Upper lobe of left lung (tissue), 4 donors: ENCODE data around the gene CNNM3.

Source experiments
- CTCF ChIP-seq, 6 experiments: fragments of 450-650 bp in 4 of 6; fragments of 200-600 bp in 2 of 6; sonication (generic) in 2 of 6; IDR thresholded peaks; one replicate each; pipeline ENCODE4 v1.5.1; 2016 to 2019; ENCODE audit warnings: antibody characterized with exemption in 6 of 6
- POLR2A ChIP-seq, 4 donors: fragments of 450-650 bp; IDR thresholded peaks; one replicate each; pipeline ENCODE4 v1.5.1; 2016 to 2017; ENCODE audit warnings: antibody characterized with exemption in 4 of 4, mild to moderate bottlenecking in 2 of 4

DNA sequence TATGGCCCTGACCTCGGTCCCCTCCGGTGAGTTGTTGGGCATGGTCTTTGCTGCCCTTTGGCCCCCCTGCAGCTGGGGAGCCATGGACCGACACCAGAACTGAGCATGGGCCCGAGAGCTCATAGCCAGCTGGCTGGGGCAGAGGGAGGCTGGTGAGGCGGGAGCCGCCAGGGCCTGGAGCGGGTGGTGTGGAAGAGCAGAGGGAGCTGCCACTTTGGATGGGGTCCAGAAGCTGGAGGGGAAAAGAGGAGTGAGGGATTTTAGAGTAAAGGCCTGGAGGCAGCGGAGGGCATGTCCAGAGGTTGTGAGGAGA lies 16.5 kb upstream of the CNNM3 start:
- no peak for TF ChIP-seq CTCF (IDR thresholded peaks at IDR 0.05)
- TF ChIP-seq POLR2A (IDR thresholded peaks at IDR 0.05): no peak
